DND-41 (cell line): ENCODE data around the gene ARMC9.

Experiments
- CTCF ChIP-seq: IDR thresholded peaks from 2 replicates; pipeline ENCODE4 v1.5.1; 2012; ENCODE audit warnings: borderline replicate concordance, low read length, moderate library complexity, mild to moderate bottlenecking; ENCODE audit not compliant: poor library complexity, severe bottlenecking; ENCODE audit errors: extremely low read depth
- EZH2 ChIP-seq: IDR thresholded peaks from 3 replicates; pipeline ENCODE4 v1.6.1; 2012; ENCODE audit warnings: borderline replicate concordance, low read depth, mild to moderate bottlenecking, moderate library complexity, low read length, inconsistent platforms; ENCODE audit not compliant: severe bottlenecking

GRCh38 chr2:231359441-231359840 lies 161.0 kb downstream of the ARMC9 start:
- TF ChIP-seq CTCF (no peak), EZH2 (no peak)
